Measurements from ENCODE around the gene CTIF.
A peak's percentile ranks its signal among the peaks of the same experiment; 100 is the strongest.

- TF ChIP-seq TAF1 (IDR thresholded peaks at IDR 0.05; ENCODE audit: low read depth) (no peak), POLR2AphosphoS5 (IDR thresholded peaks at IDR 0.05) (no peak), EZH2 (IDR thresholded peaks at IDR 0.05; ENCODE audit: borderline replicate concordance, insufficient read depth, low read length, poor library complexity, severe bottlenecking) (no peak), SMC3 (conservative IDR thresholded peaks at IDR 0.05; ENCODE audit: poor library complexity) (peak; percentile 29), REST (IDR thresholded peaks at IDR 0.05; ENCODE audit: borderline replicate concordance) (no peak), EP300 (conservative IDR thresholded peaks at IDR 0.05; ENCODE audit: poor library complexity, severe bottlenecking) (no peak)
- TF ChIP-seq, protein P1, sequence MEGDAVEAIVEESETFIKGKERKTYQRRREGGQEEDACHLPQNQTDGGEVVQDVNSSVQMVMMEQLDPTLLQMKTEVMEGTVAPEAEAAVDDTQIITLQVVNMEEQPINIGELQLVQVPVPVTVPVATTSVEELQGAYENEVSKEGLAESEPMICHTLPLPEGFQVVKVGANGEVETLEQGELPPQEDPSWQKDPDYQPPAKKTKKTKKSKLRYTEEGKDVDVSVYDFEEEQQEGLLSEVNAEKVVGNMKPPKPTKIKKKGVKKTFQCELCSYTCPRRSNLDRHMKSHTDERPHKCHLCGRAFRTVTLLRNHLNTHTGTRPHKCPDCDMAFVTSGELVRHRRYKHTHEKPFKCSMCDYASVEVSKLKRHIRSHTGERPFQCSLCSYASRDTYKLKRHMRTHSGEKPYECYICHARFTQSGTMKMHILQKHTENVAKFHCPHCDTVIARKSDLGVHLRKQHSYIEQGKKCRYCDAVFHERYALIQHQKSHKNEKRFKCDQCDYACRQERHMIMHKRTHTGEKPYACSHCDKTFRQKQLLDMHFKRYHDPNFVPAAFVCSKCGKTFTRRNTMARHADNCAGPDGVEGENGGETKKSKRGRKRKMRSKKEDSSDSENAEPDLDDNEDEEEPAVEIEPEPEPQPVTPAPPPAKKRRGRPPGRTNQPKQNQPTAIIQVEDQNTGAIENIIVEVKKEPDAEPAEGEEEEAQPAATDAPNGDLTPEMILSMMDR (IDR thresholded peaks at IDR 0.05; ENCODE audit: poor library complexity, severe bottlenecking), result peak; percentile 31
These were observed 2.4 kb downstream of the CTIF start for GRCh38 chr18:48541026-48541746.

Data from neural cell (in vitro differentiated cells).